HL-60 (cell line): ENCODE data around the gene SH3RF3.

Experiments used
- CTCF ChIP-seq: IDR thresholded peaks from one replicate; pipeline ENCODE4 v1.5.1; 2011; ENCODE audit warnings: low read length, control low read depth, inconsistent platforms; ENCODE audit not compliant: insufficient read depth
- GABPA ChIP-seq: IDR thresholded peaks from 2 replicates; pipeline ENCODE4 v1.6.1; 2012; ENCODE audit warnings: low read depth
- SPI1 ChIP-seq: IDR thresholded peaks from 2 replicates; pipeline ENCODE4 v1.6.1; 2012; ENCODE audit warnings: low read depth, mild to moderate bottlenecking, borderline replicate concordance
- TF ChIP-seq, protein P1 (sequence below): IDR thresholded peaks from 2 replicates; pipeline ENCODE4 v1.6.1; 2012; ENCODE audit warnings: low read depth; ENCODE audit not compliant: insufficient replicate concordance

- no peak for TF ChIP-seq CTCF
- TF ChIP-seq GABPA: no peak
- TF ChIP-seq SPI1: no peak
- TF ChIP-seq, protein P1, sequence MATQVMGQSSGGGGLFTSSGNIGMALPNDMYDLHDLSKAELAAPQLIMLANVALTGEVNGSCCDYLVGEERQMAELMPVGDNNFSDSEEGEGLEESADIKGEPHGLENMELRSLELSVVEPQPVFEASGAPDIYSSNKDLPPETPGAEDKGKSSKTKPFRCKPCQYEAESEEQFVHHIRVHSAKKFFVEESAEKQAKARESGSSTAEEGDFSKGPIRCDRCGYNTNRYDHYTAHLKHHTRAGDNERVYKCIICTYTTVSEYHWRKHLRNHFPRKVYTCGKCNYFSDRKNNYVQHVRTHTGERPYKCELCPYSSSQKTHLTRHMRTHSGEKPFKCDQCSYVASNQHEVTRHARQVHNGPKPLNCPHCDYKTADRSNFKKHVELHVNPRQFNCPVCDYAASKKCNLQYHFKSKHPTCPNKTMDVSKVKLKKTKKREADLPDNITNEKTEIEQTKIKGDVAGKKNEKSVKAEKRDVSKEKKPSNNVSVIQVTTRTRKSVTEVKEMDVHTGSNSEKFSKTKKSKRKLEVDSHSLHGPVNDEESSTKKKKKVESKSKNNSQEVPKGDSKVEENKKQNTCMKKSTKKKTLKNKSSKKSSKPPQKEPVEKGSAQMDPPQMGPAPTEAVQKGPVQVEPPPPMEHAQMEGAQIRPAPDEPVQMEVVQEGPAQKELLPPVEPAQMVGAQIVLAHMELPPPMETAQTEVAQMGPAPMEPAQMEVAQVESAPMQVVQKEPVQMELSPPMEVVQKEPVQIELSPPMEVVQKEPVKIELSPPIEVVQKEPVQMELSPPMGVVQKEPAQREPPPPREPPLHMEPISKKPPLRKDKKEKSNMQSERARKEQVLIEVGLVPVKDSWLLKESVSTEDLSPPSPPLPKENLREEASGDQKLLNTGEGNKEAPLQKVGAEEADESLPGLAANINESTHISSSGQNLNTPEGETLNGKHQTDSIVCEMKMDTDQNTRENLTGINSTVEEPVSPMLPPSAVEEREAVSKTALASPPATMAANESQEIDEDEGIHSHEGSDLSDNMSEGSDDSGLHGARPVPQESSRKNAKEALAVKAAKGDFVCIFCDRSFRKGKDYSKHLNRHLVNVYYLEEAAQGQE: no peak
These were observed 196.6 kb downstream of the SH3RF3 start for GRCh38 chr2:109325570-109325969.
